Measurements from ENCODE around the gene ITPK1.

The ITPK1 gene

GRCh38 chr14:92932448-92933395 lies 183.0 kb downstream of the ITPK1 start:
- no peak for DNase-seq

- no peak for DNase-seq
Measured at GRCh38 chr14:92931681-92932447, 183.9 kb downstream of the ITPK1 start.

DNA sequence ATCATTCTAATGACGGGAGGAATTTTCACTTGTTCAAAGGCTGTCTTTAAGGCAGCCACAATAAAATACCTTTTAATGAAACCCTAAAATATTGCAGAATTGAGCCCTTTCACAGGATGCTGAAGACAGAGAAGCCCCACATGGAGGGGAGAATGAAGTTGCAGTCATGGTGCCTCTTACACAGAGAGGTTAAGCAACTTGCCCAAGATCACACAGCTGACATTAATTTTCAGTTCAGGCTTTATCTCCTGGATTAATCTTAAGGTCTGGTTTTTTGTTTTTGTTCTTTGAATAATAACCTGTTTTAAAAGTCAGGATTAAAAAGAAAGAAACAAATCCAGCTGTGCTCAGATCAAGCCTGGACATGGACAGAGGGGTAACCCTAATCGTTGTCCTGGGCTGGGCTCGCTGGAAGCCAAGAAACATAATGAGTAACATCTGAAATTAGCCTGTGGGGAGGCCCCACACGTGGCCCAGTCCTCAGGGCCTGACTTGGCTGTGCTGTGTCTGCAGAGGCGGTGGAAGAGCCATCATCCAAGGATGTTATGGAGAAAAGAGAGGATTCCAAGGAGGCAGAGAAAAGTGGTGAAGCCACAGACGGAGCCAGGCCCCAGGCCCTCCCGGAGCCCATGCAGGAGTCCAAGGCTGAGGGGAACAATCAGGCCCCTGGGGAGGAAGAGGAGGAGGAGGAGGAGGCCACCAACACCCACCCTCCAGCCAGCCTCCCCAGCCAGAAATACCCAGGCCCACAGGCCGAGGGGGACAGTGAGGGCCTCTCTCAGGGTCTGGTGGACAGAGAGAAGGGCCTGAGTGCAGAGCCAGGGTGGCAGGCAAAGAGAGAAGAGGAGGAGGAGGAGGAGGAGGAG lies 184.8 kb downstream of the ITPK1 start:
- no peak for DNase-seq

DNA sequence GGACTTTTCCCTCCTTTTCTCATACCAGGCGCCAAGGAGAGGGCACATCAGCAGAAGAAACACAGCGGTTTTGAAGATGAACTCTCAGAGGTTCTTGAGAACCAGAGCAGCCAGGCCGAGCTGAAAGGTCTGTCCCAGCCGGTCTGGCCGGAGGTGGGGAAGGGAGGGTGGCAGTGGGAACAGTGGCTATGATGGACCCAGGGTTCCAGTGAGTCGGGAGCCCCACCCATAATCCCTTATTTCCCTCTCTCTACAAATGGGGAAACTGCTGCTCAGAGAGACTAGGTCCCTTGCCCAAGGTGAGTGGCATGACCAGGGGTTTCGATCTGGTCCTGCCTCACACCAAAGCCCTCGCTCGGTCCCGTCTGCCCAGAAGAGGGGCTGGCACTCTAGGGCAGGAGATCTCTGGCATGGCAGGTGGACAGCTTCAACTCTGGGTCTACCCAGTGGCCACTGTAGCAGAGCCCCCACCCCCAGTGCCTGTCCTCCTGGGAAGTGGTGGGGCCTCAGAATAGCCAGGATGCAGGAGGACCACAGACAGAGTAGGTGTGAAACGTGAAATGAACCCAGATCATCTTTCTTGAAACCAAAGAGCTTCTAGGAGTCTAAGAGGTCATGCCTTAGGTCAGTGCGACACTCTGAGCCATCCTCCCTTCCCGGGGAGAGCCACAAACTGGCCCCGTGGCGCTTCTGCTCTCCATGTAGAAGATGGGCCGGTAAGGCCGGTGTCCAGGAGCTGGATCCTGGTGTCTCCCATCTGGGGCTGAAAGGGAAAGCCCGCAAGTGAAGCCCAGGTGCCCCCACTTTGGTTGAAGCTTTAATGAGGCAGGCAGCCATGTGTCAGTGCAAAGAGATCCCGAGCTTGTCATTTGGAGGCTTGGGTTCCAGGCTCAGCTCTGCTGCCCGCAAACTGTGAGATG lies 185.8 kb downstream of the ITPK1 start:
- DNase-seq, result no peak

- DNase-seq, result no peak
Measured at GRCh38 chr14:92928961-92929688, 186.6 kb downstream of the ITPK1 start.

GRCh38 chr14:92928258-92928629 lies 187.5 kb downstream of the ITPK1 start:
- no peak for DNase-seq

DNA sequence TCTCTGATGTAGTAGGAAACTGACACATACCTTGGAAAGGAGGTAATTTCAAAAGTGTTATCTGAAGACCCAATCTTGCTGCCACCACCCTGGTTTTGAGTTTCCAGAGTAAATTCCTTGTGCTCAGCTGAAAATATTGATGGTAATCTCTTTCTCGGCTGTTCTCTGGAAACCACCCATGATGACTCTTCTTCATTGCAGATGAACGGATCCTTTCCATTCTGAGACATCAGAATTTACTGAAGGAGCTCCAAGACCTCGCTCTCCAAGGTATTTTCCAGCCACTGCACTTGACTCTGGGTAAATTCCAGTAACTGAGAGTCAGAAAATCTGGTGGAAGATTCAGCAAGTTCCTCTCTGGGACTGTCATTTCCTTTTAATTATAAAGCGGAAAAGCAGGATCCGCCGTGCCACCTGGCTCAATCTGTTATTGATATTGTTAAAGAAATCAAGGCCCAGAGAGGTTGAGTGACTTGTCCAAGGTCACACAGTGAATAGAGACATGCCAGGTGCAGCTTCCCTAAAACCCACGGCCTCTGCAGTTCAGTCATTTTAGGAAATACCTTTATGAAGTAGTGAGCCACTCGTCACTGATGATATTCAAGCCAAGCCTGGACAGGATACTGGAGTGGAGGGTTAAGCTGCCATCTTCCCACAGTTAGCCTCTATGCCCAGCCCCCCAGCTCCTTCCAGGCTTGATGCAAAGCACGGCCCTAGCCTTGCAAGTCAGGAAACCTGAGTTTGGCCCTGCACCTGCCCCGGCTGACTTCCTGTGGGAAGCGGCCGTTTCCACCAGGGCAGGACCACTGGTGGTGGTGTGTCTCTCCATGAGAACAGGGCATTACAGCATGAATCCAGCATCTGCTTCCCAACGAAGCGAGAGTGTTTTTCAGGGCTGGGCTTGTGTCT lies 188.1 kb downstream of the ITPK1 start:
- DNase-seq, result no peak

- no peak for DNase-seq
Measured at GRCh38 chr14:92926931-92927330, 188.8 kb downstream of the ITPK1 start.

GRCh38 chr14:92926180-92926845 lies 189.4 kb downstream of the ITPK1 start:
- no peak for DNase-seq

DNA sequence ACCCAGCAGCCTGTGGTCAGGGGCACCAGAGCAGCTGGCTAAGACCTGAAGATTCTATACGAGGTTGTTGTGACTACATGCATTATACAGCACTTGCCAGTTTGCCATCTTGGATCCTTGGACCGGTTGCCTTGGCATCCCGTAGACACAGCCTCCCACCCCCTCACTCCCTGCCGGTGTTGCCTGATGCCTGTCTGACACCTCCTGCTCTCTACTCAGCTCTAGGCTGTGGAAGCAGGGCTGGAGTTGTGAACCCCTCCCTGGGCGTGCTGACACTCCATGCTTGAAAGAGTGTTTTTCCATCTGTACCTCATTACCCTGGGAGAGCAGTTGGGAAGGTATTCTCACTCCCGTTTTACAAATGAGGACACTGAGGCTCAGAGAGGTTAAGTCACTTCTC lies 190.3 kb downstream of the ITPK1 start:
- no peak for DNase-seq

DNA sequence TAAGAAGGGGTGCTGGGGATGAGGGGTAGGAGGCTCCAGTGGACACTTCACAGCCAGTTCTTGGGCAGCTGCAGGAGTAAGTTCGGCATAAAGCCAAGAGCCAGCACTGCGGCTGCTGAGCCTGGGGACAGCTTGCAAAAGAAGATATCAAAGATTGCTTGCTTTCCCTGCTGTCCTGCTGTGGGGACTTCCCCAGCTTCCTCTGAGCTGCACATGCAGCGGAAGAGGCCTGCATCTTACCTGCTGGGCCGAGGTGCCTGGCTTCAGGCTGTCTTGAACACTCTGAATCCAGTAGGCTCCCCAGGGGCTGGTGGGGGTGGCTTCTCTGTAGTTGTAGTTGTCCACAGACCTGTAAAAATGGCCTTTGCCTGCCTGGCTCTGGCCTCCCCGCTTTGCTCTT lies 191.5 kb downstream of the ITPK1 start:
- DNase-seq, result no peak

DNA sequence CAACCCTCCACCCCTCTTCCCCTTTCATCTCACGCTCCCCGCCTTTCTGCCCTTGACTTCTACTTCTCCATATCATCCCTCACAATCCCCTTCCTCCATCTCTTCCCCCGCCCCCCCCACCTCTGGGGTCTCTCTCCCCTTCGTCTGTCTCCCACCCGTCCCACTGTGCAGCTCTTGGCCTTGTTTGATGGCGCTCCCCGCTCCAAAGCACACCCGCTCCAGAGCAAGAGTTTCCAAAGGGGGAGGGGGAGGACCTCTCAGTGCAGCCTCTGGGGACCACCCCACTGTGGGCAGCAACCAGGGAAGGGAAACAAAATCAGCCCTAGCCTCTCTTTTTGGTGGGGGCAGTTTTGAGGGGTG lies 192.0 kb downstream of the ITPK1 start:
- no peak for DNase-seq

DNA sequence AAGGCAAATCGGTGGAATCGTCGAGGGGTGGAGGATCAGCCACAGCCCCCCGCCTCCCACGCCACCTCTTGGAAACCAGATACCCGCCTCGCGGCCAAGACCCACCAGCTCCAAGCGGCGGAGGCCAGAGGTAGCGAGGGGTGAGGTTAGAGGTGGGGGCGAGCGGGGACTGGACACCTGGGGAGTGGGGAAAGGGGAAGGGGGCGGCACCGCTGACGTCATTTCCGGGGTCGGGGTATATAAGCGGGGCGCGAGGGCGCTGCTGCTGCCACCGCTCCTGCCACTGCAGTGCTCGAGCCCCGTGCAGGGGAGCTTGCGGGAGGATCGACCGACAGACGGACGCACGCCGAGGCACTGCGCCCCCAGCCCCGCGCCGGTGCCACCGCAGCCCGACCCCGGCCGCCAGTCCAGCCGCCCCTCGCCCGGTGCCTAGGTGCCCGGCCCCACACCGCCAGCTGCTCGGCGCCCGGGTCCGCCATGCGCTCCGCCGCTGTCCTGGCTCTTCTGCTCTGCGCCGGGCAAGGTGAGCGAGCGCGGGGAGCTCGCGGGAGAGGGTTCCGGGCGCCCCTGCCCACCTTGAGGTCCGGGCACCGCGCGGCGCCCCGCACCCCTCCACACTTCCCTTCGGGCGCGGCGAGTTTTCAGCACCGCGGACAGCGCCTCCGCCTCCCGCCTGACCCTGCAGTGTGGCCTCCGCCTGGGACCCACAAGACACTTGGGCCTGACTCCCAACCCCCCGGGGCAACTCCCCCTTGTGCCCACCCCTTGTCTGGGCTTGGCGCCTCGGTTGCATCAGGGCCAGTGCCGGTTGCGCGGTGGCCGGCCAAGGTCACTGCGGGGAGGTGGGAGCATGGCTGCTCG lies 192.6 kb downstream of the ITPK1 start, which contains the start of gene CHGA:
Gene CHGA (plus strand): TSS at position 268 of the 861 bp plus-strand sequence. CDS start 210 bp downstream, at position 478.
- DNase-seq, result peak; percentile 48 to 61

DNA sequence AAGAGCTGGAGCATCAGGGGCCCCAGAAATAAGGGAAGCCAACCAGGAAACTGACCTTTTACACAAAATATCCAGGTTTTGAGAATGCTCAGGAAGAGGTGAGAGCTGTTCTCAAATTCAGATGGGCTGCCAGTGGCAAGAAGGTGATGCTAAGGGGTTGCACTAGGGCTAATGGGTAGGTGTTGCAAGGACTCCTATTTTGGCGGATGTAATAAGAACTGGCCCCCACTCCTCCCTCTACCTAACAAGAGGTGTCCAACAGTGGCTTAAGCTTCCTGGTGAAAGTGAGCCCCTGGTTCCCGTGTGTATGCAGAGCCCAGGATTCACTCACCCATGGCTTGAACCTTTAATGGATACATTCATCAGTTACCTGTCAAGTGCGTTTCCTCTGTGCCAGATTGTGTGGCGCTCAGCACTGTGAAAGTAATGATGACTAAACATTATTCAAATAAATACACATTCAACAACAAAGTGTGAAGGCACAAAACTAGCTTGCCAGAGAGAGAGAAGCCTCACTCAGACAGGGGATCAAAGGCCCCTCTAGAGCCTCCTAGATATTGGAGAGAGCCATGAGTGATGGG lies 193.5 kb downstream of the ITPK1 start:
- DNase-seq, result no peak

GRCh38 chr14:92920001-92920400 lies 195.7 kb downstream of the ITPK1 start:
- DNase-seq, result no peak

- DNase-seq, result no peak
Measured at GRCh38 chr14:92917956-92918355, 197.8 kb downstream of the ITPK1 start.

- no peak for DNase-seq
Measured at GRCh38 chr14:92917041-92917940, 198.4 kb downstream of the ITPK1 start.
